ENCODE results near the gene CHTOP.

GRCh38 chr1:153627715-153628626 lies 5.9 kb upstream of the CHTOP start, which contains the start of gene S100A1:
- TF ChIP-seq CTCF (conservative IDR thresholded peaks at IDR 0.05) (peak; percentile 93), EZH2 (IDR thresholded peaks at IDR 0.05; ENCODE audit: low read depth) (no peak)

All from PC-9 (cell line).